ENCODE results near the gene MARCHF3.

MARCHF3 gene

DNA sequence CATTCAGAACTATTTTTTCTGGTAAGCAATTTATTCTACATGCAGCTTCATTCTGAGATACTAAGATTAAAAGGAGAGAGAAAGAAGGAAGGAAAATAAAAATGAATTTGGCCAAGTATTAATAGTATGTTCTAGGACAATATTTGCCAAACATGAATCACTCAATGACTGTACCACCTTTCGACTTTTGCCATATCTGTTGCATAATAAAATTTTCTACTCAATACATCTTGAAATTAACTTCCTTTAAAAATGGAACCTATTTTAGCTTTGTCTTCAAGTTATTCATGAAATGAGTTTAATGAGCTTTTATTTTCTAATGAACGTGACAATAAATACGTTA, 111.8 kb downstream of the MARCHF3 start:
- intact Hi-C loops (cut with DNase I; ENCODE audit: low total_unique reads): no loop called here
- H3K27ac ChIP-seq: no peak overlapping the region
- TF ChIP-seq, protein P1, sequence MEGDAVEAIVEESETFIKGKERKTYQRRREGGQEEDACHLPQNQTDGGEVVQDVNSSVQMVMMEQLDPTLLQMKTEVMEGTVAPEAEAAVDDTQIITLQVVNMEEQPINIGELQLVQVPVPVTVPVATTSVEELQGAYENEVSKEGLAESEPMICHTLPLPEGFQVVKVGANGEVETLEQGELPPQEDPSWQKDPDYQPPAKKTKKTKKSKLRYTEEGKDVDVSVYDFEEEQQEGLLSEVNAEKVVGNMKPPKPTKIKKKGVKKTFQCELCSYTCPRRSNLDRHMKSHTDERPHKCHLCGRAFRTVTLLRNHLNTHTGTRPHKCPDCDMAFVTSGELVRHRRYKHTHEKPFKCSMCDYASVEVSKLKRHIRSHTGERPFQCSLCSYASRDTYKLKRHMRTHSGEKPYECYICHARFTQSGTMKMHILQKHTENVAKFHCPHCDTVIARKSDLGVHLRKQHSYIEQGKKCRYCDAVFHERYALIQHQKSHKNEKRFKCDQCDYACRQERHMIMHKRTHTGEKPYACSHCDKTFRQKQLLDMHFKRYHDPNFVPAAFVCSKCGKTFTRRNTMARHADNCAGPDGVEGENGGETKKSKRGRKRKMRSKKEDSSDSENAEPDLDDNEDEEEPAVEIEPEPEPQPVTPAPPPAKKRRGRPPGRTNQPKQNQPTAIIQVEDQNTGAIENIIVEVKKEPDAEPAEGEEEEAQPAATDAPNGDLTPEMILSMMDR (IDR thresholded peaks at IDR 0.05): no peak

DNA sequence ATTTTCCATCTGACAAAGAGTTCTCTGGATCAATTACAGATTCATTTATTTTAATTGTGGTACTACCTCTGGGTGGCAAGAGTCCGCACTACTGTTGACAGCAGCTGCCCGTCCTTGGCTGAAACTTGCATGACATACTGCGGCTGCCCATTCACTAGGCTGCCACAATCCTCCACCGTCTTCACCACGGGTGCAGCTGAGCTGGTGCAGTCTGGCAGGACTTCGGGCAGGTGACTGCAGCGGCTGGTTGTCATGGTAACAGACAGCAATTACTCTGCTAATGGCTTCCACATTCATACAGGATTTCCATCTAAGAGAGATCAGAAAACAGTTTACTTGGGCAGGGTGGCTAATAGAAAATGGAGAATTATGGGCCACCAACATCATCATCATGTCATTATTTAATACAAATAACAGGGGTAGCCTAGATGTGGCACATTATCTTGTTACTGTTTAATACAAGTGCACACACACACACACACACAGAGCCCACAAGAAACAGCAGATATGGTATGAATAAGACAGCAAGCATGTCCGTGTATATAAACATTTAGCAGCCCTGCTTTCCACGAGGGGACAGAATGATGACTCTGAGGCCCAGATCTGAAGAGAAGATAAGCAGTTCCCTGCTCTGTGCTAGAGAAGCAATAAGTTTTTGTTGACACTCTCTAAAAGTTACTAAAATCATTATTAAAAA, 112.3 kb downstream of the MARCHF3 start:
- TF ChIP-seq, protein P1 (IDR thresholded peaks at IDR 0.05): no peak

More for the DNA sequence above, 111.8 kb downstream of the MARCHF3 start:
- Histone ChIP-seq H3K36me3 (peaks cover 0 to 8% (median 0%) of the 10 kb centered on the region in 3 donors), H3K27me3 (no peaks in the 10 kb centered on the region), H3K4me3 (no peak overlapping the region), H3K9me3 (no peaks in the 10 kb centered on the region), H3K4me1 (peaks cover 0 to 28% (median 22%) of the 10 kb centered on the region in 4 donors)
- no peak for DNase-seq

DNA sequence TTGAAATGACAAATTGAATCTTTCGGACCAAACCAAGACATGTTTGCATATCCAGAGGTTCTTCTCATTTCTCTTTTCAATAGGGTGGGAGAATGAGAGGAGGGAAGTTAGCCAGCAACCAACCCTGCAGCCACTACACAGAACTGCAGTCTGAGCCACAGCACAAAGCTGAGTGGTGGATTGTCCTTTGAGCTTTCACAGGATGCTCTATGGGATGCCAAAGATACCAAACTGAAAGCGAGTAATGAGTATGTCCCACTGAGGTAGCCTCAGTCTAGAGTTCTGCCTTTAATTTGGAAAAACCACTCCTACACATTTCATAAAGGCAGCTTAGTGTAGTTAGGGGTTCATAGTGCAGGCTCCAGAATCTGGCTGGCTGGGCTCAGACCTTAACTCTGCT, 114.9 kb downstream of the MARCHF3 start:
- H3K4me3 ChIP-seq: no peak overlapping the region

More for the DNA sequence above, 112.3 kb downstream of the MARCHF3 start:
- H3K4me1 ChIP-seq: peaks cover 0 to 28% (median 22%) of the 10 kb centered on the region in 4 donors
- H3K36me3 ChIP-seq: peaks cover 0 to 8% (median 0%) of the 10 kb centered on the region in 3 donors
- no peak for DNase-seq
- no peak overlapping the region for H3K27ac ChIP-seq
- no peaks in the 10 kb centered on the region for H3K9me3 ChIP-seq
- intact Hi-C loops (cut with DNase I; ENCODE audit: low total_unique reads): no loop called here
- no peaks in the 10 kb centered on the region for H3K27me3 ChIP-seq
- H3K4me3 ChIP-seq: no peak overlapping the region

DNA sequence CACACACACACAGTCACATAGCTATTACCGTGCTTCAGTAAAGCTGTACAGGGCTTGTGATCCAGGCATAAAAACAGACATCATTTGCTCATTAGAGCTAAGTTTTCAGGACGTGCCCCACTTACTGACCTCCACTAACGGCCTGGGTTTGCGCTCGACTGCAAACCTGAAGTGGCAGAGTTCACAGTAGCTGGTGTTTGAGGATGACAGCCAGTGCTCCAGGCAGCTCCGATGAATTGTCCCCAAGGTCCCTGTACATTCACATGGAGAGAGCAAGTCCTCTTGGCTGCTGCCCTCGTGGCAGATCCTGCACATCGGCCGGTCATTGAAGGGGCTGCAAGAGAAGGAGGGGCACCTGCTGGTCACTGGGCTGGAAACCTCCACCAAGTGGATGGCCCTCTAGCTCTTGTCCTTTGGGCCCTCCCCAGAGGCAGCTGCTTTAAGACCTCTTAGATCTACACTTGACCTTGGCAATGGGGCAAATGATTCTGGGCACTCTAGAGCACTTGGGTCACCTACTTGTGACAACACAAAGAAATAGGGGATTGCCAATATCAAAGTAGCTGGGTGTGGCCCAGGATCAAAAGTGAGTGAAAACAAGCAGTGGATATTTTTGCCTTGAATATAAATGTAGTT, 115.4 kb downstream of the MARCHF3 start:
- TF ChIP-seq, protein P1 (IDR thresholded peaks at IDR 0.05): no peak
- intact Hi-C loops (cut with DNase I; ENCODE audit: low total_unique reads): no loop called here

More for the DNA sequence above, 114.9 kb downstream of the MARCHF3 start:
- intact Hi-C loops (cut with DNase I; ENCODE audit: low total_unique reads): no loop called here
- DNase-seq: no peak
- H3K4me1 ChIP-seq: peaks cover 0 to 25% (median 18%) of the 10 kb centered on the region in 4 donors
- no peaks in the 10 kb centered on the region for H3K9me3 ChIP-seq
- H3K36me3 ChIP-seq: peaks cover 0 to 11% (median 0%) of the 10 kb centered on the region in 3 donors
- TF ChIP-seq, protein P1 (IDR thresholded peaks at IDR 0.05): no peak
- no peak overlapping the region for H3K27ac ChIP-seq
- no peaks in the 10 kb centered on the region for H3K27me3 ChIP-seq

DNA sequence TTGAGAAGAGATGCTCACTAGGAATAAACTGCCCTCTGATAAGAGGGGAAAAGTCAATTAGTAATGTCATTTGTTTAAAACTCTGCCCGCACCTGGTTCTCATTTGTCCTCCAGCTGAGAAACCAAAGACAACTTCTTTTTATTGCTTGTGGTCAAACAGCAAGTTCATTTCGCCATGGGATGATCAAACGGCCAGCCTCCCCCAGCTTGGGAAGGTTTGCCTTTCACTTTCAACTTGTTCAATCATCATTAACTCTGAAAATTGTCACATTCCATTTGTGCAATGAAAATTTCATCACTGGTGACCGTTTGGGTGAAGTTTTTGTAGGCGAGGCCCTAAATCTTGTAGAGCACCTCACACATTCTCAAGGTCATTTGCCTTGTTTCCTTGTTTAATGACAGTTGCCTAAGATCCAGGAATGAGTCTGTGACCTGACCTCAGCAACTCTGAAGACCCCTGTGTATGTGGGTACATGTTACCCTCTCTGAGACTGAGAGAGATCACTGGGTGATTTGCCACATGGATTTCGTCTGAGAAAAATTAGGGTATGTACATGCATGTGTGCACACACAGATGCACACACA, 117.7 kb downstream of the MARCHF3 start:
- TF ChIP-seq, protein P1 (IDR thresholded peaks at IDR 0.05): no peak
- no peaks in the 10 kb centered on the region for H3K9me3 ChIP-seq
- H3K4me3 ChIP-seq: no peak overlapping the region
- peaks cover 0 to 15% (median 0%) of the 10 kb centered on the region in 3 donors for H3K36me3 ChIP-seq
- intact Hi-C loops (cut with DNase I; ENCODE audit: low total_unique reads): no loop called here
- H3K27me3 ChIP-seq: no peaks in the 10 kb centered on the region
- no peaks in the 10 kb centered on the region for H3K4me1 ChIP-seq
- no peak for DNase-seq
- H3K27ac ChIP-seq: no peak overlapping the region

More for the DNA sequence above, 115.4 kb downstream of the MARCHF3 start:
- H3K4me1 ChIP-seq: peaks cover 0 to 19% (median 14%) of the 10 kb centered on the region in 4 donors
- H3K27ac ChIP-seq: no peak overlapping the region
- peaks cover 0 to 11% (median 0%) of the 10 kb centered on the region in 3 donors for H3K36me3 ChIP-seq
- no peak overlapping the region for H3K4me3 ChIP-seq
- no peaks in the 10 kb centered on the region for H3K9me3 ChIP-seq
- DNase-seq: no peak
- H3K27me3 ChIP-seq: no peaks in the 10 kb centered on the region

Data from tibial artery (tissue), 4 donors.